GM12872 (cell line): ENCODE data around the gene PKD2.

ENCODE experiments used
- TF ChIP-seq, protein P1 (sequence below): IDR thresholded peaks from 3 replicates; pipeline ENCODE4 v1.5.1; 2011; ENCODE audit warnings: low read depth, mild to moderate bottlenecking, low read length, moderate library complexity; ENCODE audit not compliant: insufficient read depth

The PKD2 gene

DNA sequence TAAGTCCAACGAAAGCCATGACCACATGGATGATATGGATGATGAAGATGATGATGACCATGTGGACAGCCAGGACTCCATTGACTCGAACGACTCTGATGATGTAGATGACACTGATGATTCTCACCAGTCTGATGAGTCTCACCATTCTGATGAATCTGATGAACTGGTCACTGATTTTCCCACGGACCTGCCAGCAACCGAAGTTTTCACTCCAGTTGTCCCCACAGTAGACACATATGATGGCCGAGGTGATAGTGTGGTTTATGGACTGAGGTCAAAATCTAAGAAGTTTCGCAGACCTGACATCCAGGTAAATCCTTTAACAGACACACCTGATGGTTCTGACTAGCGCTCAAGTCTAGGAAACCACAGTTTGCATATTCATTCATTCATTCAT, 25.9 kb upstream of the PKD2 start:
- TF ChIP-seq, protein P1, sequence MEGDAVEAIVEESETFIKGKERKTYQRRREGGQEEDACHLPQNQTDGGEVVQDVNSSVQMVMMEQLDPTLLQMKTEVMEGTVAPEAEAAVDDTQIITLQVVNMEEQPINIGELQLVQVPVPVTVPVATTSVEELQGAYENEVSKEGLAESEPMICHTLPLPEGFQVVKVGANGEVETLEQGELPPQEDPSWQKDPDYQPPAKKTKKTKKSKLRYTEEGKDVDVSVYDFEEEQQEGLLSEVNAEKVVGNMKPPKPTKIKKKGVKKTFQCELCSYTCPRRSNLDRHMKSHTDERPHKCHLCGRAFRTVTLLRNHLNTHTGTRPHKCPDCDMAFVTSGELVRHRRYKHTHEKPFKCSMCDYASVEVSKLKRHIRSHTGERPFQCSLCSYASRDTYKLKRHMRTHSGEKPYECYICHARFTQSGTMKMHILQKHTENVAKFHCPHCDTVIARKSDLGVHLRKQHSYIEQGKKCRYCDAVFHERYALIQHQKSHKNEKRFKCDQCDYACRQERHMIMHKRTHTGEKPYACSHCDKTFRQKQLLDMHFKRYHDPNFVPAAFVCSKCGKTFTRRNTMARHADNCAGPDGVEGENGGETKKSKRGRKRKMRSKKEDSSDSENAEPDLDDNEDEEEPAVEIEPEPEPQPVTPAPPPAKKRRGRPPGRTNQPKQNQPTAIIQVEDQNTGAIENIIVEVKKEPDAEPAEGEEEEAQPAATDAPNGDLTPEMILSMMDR, result no peak

DNA sequence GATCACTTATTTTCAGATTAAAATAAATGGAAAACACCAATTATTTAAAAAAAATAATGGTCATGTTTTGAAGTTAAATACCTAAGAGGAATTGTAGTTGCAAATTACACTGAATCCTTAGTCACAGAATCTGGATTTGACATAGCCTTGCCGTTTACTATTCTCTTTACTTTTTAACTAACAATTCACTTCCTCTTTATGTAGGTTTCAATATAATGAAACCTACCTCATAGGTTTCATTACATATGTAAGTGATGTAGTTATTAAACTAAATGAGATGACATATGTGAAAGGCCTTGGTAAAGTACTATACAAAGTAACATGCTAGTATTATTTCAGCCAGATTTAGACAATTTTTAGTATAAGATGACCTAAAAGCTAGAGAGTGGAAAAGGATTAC, 25.4 kb upstream of the PKD2 start:
- TF ChIP-seq, protein P1, result no peak

DNA sequence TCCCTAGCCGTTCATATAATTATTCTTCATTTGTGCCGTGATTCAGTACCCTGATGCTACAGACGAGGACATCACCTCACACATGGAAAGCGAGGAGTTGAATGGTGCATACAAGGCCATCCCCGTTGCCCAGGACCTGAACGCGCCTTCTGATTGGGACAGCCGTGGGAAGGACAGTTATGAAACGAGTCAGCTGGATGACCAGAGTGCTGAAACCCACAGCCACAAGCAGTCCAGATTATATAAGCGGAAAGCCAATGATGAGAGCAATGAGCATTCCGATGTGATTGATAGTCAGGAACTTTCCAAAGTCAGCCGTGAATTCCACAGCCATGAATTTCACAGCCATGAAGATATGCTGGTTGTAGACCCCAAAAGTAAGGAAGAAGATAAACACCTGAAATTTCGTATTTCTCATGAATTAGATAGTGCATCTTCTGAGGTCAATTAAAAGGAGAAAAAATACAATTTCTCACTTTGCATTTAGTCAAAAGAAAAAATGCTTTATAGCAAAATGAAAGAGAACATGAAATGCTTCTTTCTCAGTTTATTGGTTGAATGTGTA, 24.9 kb upstream of the PKD2 start:
- TF ChIP-seq, protein P1, result no peak

DNA sequence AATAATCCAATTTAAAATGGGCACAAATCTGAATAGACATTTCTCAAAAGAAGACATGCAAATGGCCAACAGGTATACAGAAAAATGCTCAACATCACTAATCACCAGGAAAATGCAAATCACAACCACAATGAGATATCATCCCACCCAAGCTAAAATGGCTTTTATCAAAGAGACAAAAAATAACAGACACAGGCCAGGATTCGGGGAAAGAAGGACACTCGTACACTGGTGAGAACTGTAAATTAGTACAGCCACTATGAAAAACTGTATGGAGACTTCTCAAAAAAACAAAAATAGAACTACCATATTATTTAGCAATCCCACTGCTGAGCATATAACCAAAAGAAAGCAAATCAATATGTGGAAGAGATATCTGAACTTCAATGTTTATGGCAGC, 23.4 kb upstream of the PKD2 start:
- TF ChIP-seq, protein P1, result no peak

DNA sequence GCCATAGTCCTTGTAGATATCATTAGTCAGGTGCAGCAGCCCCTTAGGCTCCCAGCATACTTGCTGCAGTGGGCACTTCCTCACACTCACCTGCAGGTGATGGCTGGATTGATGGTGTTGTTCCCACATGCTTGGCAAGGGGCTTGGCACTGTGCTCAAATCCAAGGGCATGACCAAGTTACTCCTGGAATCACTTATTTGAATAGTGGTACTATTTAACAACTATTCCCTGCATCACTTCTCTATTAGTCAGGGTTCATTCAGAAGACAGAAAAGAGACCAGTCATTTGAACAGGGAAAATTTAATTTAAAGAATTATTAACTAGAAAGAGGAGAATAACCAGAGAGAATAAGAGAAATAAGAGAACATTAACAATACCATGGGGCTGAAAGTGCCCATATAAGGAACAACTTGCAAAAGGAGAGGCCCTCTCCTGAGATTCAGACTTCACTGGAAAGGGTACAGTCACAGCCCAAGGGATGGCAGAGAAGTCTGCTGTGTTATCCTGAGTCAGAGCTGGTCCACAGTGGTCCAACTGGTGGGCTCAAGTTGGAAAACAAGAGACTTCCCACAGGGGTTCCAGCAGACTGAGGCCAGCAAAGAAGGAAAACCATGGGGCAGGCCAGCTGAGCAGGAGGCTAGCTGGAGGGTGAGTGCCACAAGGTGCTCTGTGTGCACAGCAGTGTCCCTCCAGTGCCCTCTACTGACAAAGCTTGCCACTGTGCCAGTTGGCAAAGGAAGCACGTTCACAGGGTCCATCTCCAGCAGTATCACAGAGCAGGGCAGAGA, 22.1 kb upstream of the PKD2 start:
- TF ChIP-seq, protein P1, result peak; percentile 90

DNA sequence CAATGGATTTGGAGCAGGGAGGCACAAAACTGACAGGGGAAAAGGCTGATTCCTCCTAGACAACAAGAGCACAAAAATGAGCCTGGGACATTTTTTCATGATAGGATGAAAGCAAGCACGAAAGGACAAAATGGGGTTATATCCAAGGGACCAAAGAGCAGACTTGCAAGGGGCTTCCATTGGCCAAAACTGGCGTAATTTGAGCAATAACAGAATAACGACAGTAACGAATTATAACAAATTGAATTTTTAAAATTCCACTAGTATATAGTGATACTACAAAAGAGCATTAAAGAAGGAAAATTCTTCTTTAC, 21.6 kb upstream of the PKD2 start:
- TF ChIP-seq, protein P1, result no peak

DNA sequence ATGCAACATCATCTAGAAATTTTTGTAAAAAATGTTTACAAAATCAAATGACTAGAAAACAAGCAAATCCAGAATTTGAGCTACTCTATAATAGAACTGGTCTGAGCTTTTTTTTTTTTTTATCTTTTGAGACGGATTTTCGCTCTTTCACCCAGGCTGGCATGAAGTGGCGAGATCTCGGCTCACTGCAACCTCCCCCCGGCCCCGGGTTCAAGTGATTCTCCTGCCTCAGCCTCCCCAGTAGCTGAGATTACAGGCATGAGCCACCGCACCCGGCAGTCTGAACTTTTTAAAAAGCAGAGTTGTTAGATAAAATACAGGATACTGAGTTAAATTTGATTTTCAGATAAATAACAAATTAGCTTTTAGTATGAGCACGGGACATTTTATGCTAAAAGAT, 20.9 kb upstream of the PKD2 start:
- TF ChIP-seq, protein P1, result no peak

DNA sequence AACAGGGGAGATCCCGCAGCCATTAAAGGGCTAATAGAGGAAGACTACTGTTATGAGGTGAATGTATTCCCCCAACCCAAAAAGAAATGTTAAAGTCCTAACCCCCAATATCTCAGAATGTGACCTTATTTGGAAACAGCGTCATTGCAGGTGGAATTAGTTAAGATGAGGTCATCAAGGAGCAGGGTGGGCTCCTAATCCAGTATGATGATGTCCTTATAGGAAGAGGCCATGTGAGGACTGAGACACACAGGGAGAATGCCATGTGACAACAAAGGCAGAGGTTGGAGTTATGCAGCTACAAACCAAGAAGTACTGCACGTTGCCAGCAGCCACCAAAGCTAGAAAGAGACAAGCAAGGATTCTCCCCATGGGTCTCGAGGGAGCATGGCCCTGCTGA, 17.7 kb upstream of the PKD2 start:
- TF ChIP-seq, protein P1, result no peak
